GM18867 (cell line): ENCODE data around the gene GALNT6.

Experiments
- ATAC-seq: cut with Tn5 transposase; IDR thresholded peaks from one replicate; pipeline ENCODE4 v1.9.1; 2021; ENCODE audit warnings: mild to moderate bottlenecking, moderate library complexity; ENCODE audit not compliant: unreplicated experiment

Gene GALNT6, protein sequence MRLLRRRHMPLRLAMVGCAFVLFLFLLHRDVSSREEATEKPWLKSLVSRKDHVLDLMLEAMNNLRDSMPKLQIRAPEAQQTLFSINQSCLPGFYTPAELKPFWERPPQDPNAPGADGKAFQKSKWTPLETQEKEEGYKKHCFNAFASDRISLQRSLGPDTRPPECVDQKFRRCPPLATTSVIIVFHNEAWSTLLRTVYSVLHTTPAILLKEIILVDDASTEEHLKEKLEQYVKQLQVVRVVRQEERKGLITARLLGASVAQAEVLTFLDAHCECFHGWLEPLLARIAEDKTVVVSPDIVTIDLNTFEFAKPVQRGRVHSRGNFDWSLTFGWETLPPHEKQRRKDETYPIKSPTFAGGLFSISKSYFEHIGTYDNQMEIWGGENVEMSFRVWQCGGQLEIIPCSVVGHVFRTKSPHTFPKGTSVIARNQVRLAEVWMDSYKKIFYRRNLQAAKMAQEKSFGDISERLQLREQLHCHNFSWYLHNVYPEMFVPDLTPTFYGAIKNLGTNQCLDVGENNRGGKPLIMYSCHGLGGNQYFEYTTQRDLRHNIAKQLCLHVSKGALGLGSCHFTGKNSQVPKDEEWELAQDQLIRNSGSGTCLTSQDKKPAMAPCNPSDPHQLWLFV

DNA sequence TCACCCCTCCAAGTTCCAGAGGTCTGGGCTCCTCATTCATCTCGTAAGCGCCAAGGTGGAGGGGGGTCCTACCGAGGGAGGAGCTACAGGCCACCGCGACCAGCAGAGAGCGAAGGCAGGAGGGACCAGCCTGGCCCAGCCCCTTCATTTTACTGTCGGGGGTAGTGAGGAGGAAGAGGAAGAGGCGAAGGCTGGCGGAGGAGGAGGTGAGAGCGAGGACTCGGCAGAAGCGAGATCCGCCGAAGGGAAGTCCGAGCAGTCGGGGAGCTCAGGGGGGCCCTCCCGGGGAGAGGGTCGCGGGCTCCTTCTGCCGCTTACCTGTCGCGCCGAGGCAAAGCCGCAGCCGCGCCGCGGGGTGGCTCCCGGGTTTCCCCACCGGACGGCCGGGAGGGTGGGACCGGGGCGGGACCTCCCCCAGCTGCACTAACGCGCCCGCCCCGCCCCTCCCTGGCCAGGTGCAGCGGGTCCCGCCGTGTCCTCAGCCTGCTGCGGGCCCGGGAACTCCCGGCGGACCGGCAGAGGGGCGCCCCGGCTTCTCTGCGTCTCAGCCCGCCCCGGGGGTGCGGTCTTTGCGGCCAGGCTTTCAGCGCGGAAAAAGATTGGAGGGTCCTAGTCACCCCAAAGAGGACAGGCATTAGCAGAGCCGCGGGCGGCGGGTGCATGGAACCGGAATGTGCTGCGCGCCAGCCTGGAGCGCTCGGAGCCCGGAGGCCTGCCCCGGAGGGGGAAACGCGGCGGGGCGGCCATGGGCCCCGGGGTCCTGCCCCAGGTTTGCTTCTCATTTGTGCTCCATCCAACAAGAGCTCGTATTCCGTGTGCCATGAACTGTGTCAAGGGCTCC, at the start of gene GALNT6:
GALNT6 (minus strand) TSS at position 124 of the 841 bp plus-strand sequence. CDS start 11,625 bp downstream, outside the sequence.
- ATAC-seq: peak; percentile 56

DNA sequence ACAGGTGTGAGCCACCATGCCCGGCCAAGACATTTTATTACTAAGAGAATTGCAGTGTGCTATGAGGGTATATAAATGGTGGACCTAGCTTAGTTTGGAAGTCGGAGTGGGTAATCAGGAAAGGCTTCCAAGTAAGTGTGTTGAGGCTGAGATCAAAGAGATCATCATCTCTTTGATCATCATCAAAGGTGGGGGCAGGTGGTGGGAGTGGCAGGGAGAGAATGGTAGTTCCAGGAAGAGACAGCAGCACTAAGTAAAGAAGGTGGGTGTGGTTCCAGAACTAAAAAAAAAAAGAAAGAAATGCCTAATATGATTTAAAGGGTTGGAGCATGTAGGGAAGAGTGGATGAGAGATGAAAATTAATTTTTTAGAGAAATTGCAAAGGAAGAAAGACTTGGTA, 48.1 kb upstream of the GALNT6 start:
- no peak for ATAC-seq

DNA sequence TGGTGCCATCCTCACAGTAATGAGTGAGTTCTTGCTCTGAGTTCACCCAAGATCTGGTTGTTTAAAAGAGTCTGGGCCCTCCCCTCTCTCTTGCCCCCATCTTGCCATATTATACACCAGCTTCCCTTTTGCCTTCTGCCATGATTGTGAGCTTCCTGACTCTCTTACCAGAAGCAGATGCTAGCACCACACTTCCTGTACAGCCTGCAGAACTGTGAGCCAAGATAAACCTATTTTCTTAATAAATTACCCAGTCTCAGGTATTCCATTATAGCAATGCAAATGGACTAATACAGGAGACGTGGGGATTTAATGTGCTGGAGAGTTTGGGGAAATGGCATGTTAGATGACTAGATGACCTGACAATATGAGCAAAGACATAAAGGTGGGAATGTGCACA, 46.2 kb upstream of the GALNT6 start:
- ATAC-seq: no peak

DNA sequence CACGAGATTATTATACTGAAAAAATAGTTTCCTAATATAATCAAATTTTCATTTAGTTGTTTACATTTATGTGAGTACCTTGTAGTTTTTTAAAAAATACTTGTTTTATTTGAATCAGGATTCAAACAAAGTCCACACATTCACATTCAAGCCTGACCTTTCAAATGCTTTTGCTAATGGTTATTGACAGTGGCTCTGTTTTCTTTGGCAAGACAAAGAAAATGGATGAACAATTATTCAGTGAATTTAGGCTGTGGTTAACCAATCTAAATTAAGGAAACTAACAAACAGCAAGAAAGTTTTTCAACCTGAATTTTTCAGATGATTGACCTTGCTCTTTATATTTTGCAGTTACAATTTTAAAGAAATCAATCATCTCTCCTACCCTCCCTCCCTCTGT, 43.1 kb upstream of the GALNT6 start:
- no peak for ATAC-seq

DNA sequence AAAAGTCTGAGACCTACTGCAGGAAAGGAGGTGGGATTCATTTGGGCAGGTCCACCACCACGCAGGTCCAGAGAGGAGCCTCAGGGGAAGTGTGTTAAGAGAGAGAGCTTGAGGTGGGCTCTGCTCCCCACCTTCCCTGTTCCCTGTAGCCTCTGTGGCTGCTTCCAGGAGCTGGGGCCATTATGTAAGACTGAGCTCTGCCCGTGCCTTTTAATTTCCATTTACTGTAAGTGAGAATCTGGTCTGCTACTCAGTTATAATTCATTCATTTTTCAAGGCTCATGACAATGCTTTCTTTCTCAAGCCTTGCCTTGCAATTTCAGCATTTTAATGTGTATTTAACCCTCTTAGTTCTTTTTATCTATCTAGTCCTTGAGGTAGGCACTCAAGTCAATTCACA, 41.7 kb upstream of the GALNT6 start:
- ATAC-seq: no peak

DNA sequence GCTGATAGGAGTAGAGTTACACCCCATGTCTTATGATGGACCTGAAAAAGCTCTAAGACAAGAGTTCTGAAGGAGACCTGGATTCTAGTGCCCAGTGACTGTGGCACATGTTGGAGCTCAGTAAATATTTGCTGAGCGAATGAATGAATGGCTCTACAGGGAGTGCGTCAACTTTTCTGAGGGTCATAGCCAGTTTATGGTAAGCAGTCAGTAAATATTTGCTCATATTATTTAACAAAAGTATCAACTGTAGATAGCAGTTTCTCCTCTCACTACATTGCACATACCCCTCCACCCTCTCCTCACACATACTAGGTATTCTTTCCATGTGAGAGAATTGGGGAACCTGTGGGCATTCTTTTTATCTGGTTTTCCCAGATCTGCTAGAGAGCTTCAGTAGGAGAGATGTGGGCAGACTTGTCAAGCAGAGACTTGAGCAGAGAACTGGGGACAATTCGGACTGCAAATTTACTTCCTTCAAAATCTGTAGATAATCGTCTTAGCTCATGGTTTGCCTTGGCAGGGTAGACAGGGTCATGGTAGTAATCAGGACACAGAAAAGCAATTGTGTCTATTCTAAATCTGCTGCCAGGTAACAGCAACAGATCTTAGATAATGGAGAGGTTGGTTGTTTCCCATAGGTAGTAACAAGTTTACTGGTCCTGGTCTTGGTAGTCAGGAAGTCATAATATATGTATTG, 39.1 kb upstream of the GALNT6 start:
- ATAC-seq: no peak

DNA sequence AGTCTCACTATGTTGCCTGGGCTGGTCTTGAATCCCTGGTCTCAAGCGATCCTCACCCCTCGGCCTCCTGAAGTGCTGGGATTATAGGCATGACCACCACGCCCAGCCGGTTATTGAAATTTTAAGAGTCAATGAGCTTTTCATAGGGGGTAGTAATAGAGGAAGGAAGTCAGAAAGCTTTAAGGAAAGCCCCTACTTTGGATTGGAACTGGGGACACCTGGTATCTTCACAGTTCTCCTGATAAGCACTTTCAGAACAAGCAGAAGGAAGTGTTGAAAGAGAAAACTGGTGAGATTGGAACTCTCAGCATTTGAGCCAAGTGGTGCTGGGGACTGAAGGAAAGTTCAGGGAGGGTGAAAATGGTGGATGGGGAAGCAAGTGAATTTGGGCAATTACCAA, 38.5 kb upstream of the GALNT6 start:
- no peak for ATAC-seq

DNA sequence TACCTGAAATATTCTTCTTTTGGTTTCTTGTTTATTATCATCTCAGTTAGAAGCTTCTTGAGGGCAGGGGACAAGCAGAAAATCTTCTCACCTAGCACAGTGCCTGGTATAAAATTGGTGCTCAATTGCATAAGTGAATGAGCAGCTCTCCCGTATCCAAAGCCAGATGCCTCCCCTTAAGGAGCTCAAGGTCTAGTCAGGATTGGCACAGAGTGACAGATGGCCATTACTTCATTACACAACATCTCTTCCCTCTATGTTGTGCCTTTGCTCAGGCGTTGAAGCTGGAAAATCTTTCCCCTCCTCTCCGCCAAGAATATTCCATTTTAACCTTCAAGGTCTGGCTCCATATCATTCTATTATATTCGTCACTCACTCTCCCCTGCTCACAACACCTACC, 37.0 kb upstream of the GALNT6 start:
- no peak for ATAC-seq

DNA sequence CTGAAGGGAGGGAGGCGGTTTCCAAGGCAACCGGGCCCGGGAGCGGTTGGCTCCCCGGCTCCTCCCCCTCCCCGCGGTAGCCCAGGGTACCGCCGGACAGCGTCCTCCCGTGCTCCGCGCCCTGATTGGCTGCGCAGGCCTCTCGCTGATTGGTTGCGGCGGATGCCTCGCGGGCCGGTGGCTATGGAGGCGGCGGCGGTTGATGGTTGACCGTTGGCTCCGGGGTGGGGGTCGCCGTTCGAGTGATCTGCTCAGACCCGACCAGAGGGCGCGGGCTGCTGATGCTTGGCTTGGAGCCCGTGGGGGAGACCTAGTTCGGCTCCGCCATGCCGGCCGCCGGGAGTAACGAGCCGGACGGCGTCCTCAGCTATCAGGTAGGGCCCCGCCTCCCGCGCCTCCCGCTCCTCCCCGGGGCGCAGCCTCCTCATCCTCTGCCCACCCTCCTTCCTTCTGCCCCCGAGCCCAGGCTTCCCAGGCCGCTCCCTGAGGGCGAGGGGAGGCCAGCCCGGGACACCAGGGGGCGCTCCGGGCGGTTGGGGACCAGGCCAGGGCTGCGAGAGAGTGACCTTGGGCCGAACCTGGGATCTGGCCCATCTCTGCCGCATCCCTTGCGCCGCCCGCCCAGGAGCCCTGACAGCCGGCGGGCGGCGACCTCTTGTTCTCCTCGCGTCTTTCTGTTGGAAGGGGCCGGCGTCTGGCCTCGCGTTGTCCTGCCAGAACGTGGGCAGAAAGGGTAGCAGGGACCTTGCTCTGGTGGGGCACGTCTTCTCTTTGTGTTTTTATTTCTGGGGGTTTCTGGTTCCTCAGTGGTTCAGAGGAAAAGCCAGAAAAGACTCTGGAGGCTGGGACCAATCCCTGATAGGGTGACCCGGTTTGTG, 33.7 kb upstream of the GALNT6 start, which contains the start of gene SLC4A8:
SLC4A8 (plus strand) TSS at position 170 of the 878 bp plus-strand sequence; CDS start at position 327, 157 bp downstream.
- ATAC-seq: peak; percentile 93

DNA sequence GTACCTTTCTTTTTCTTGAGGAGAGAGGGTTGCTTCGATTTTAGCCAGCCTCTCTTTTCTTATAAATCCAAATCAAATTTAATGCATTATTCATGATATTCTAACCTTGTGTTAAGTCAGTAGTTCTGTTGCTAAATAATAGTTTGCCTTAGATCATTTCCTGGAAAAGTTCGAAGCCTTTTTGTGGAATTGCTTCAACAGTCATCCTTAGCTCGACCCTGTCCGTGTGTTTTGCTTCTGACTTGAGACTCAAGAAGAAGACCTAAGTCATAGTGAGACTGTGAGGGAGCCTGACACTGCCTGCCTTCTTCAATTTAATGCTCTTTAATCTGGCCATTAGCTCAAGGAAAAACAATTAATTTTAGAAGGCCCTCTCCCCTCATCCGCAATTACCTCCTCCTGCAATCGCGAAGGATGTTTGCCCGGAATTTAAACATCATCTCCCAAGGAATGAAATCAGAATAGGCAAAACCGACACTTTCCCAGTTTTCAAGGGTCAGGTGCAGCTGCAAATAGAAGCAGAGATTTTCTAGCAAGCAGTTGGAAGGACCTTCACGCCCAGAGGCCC, 33.0 kb upstream of the GALNT6 start:
- ATAC-seq: no peak

DNA sequence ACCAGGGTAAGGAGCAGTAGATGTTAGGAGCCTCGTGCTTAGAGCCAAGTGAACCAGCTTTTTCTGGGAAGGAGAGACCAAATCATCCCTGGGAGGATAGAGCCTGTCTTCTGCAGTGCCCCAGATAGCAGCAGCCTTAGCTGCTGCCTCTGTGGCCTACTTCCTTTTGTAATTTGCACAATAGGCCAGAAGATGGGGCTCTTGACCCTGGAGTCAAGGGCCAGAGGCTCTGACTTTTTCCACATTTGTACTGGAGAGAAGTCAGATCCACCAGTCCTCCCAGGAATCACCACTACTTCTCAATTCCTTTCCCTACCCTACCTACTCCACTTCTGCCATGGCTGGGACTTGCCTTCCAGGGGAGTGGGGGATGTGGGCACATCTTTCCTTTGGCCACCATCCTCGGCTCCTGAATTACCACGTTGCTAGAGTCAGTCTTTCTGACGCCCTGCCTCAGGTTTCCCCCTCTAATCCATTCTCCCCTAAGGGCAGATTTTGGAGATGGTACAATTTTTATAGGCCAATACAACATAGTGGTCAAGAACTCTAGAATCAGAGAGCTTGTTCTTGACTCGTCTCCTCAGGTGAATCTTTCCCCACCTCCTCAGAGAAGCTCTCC, 30.2 kb upstream of the GALNT6 start:
- ATAC-seq: no peak

DNA sequence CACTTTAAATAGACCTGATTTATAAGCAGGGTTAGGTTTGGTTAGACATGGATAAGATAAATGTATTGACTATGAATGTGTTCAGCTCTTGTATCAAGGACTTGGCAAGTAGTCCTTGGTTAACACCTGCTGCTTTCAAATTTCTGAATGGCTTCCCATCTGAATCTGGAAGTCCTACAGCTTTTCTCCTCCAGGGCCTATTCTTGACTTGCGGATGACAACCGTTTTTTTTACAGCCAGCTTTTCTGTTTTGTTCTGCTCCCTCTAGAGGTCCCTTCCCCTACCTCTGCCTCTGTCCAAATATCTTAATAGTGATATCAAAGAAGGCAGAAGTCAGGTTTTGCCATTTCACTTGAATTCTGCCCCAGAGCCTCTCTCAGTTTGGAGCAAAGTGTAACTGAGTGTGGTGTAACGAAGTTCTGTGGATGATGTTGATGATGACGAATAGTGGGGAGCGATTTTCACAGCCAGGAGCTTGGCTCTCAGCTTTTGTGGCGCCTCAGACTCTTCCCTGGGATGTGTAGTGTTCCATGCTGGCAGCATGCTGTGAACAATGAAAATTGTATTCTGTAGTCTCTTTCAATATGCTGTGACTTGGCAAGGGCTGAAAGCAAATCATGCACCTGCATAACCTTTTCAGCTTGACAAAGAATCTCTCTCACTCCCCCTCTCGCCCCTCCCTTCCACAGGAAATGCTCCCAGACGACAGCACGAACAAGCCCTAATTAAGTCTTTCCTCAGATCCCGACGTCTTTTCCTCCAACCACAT, 28.4 kb upstream of the GALNT6 start:
- no peak for ATAC-seq

DNA sequence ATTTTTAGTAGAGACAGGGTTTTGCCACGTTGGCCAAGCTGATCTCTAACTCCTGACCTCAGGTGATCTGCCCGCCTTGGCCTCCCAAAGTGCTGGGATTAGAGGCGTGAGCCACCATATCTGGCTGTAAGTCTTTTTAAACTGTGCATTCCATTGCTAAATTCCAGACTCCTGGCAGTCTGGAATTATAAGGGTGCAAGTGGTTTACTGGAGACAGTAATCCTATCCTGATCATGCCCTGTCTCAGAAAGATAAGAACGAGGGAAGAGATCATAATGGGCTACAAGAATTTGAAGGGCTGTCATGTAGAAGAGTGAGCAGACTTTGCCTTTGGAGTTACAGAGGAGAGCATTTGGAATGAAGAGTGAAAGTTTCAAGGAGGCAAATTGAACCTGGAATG, 26.6 kb upstream of the GALNT6 start:
- ATAC-seq: no peak

DNA sequence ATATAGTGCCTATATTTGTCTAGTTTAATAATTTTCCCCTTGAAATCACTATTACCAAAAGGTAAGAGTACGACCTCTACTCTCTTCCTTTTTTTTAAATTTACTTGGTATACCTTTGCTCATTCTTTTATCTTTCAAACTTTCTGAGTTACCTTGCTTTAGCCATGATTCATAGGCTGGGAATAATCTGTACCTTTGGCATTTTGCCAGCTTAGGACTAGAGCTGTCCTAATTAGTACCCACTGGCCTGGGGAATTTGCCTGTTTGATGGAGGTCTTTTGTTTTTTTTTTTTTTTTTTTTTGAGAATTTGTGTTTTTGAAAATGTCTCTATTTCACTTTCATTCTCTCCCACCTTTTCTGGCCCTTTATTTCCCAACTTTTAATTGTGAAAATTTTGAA, 24.7 kb upstream of the GALNT6 start:
- no peak for ATAC-seq

DNA sequence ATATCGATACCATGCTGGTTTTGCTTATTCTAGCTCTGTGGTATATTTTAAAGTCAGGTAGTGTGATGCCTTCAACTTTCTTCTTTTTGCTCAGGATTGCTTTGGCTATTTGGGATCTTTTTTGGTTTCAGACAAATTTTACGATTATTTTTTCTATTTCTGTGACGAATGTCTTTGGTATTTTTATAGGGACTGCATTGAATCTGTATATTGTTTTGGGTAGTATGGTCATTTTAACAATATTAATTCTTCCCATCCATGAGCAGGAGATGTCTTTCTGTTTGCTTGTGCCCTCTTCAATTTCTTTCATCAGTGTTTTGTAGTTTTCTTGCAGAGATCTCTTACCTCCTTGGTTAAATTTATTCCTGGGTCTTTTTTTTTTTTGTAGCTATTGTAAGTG, 22.6 kb upstream of the GALNT6 start:
- ATAC-seq: no peak

DNA sequence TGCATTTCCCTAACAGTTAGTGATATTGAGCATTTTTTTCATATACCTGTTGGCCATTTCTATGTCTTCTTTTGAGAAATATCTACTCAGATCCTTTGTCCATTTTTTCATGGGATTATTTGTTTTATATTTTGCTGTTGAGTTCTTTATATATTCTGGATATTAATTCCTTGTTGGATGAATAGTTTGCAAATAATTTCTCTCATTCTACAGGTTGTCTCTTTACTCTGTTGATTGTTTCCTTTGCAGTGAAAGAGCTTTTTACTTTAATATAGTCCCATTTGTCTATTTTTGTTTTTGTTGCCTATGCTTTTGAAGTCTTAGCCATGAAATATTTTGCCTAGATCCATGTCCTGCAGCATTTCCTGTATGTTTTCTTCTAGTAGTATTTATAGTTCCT, 21.9 kb upstream of the GALNT6 start:
- ATAC-seq: no peak

DNA sequence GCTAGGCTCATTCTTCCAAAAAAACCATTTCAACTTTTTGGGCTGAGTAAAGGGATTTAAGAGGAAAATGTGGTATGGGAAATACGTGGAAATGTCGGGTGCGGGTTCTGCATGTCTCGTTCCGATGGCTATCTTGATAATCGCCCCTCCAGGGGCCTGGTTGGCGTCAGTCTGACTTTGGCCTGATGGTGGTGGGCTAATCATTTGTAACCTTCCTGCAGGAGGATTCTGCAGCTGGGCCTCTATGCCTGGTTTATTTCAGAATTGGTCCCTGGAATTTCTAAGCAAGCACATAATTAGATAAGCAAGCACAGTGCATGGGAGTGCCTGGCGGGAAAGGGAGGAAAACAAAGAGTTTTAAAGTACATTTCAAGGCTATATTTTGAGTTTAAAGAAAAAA, 18.6 kb upstream of the GALNT6 start:
- ATAC-seq: no peak

DNA sequence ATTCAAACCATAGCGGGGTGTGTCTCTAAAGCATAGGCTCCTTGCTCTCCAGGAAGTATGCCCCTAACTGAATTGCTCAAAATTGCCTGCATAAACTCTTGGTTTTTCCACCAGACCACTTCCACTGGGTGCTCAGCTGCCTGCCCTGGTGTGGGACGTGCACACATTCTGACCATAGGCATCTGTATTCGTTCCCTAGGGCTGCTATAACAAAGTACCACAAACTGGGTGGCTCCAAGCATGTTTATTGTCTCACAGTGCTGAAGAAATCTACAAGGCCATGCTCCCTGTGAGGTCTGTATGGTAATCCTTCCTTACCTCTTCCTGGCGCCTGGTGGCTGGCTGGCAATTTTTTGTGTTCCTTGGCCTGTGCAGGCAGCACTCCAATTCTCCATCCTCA, 16.4 kb upstream of the GALNT6 start:
- no peak for ATAC-seq
